Measurements from ENCODE around the gene SOX5.

- TF ChIP-seq CTCF (IDR thresholded peaks at IDR 0.05) (no peak), POLR2A (IDR thresholded peaks at IDR 0.05) (no peak)
These were observed 388.9 kb downstream of the SOX5 start for GRCh38 chr12:23560611-23561010.
